HG03460 (cell line): ENCODE measurements around the gene ZNF358.

Experiments
- ATAC-seq: cut with Tn5 transposase; IDR thresholded peaks from one replicate; pipeline ENCODE4 v1.9.1; 2021; ENCODE audit not compliant: unreplicated experiment

ZNF358 gene

DNA sequence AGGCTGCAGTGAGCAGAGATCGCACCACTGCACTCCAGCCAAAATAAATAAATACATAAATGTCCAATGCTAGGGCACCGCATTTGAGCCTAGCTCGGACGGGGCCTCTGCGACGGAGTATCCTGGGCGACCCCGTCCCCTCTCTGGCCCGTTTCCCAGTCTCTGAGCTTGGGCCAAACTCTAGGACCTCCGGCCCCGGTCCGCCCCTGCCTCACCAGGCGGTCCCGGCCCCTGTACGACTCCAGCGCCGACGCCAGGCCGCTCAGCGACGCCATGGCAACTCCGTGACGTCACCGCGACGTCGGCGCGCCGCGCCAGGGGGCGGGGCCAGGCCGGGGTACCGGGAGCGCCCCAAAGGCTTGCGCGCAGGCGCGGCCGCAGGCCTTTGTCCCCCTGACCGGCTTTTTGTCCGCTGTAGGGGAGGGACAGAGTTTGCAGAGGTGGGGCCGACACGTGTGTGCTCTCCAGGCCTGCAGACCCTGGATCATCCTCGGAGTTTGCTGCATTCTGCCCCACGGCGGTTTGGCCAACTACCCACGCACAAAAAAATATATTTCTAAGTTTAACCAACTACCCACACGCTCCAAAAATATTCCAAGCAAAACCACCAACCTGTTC, 27.1 kb upstream of the ZNF358 start, which contains the start of gene PEX11G:
Gene PEX11G, minus strand, starts transcription at position 300 of the 618 bp plus-strand sequence. Its CDS starts 25 bp downstream, at position 275.
- ATAC-seq = peak; percentile 77

DNA sequence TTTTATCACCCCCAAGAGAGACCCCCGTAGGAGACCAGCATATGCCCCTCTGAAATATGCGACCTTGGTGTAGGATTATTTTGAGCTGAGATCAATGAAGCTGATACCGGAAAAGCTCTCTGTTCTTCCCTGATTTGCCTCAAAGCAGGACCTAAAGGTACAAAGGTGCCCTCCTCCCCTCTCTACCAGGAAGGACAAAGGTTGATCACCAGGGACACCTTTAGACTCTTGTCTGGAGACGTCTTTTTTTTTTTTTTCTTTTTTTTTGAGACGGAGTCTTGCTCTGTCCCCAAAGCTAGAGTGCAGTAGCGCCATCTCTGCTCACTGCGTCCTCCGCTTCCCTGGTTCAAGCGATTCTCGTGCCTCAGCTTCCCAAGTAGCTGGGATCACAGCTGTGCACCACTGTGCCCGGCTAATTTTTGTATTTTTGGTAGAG, 26.3 kb upstream of the ZNF358 start:
- ATAC-seq = no peak

DNA sequence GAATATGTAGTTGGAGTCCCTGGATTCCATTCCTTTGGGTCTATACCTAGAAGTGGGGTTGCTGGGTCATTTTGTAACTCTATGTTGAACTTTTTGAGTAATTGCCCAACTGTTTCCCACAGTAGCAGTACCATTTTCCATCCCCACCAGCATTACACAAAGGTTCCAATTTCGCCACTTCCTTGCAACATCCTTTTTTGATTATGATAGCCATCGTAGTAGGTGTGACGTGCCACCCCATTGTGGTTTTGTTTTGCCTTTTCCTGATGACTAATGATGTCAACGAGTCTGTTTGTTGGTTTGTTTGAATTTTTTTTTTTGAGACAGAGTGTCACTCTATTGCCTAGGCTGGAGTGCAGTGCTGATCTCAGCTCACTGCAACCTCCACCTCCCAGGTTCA, 23.8 kb upstream of the ZNF358 start:
- no peak for ATAC-seq

DNA sequence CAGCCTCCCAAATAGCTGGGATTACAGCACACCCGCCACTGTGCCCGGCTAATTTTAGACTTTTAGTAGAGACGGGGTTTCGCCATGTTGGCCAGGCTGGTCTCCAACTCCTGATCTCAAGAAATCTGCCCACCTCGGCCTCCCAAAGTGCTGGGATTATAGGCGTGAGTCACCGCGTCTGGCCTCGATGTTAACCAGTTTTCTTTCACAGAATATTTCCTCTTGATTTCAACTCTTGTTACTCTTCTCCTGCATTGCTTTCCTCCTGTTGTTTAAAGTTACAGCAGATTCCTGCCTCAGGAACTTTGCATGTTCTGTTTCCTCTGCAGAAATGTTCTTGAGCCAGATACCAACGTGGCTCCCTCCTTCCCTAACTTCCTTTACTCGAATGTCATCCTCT, 23.3 kb upstream of the ZNF358 start:
- no peak for ATAC-seq

DNA sequence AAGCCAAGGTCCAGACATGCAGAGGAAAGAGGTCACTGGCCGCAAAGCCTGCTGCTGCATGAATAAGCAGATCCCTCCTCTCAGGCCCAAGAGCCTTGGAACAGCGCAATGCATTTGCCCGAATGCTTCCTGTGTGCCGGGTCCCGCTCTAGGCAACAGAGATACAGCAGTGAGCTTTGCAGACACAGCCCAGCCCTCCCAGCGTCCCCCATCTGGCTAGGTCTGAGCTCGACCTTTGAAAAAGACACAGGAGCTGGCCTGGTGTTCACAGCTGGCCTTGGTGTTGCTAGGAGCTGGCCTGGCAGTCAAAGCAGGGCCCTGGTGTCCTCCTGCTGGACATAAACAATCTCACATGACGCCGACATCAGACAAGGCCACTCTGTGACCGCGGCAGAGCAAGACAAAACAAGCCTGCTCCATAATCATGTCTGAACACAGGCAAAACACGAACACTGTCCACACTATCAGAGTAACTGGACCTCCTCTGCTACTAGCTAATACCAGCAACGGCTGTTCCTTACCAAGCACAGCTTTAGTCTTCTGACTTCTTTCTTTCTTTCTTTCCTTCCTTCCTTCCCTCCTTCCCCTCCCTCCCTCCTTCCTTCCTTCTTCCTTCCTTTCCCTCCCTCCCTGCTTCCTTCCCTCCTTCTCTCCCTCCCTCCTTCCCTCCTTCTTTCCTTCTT, 21.3 kb upstream of the ZNF358 start:
- ATAC-seq = no peak

DNA sequence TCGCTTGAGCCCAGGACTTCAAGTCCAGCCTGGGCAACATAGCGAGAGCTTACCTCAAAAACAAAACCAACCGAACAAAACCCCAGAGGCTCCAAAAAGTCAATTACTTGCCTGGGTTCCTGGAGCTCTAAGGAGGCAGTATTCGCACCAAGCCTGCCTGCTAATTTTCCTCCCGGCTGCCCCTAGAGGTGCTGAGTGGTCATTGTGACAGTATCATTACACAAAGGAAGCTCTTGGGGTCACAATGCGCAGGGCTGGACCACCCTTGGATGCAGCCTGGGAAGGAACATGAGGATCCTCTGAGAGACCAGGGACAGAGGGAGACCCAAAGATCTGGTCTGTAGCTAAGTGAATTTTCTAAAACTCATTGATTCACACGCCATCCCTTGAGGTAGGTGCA, 18.6 kb upstream of the ZNF358 start:
- ATAC-seq = no peak

DNA sequence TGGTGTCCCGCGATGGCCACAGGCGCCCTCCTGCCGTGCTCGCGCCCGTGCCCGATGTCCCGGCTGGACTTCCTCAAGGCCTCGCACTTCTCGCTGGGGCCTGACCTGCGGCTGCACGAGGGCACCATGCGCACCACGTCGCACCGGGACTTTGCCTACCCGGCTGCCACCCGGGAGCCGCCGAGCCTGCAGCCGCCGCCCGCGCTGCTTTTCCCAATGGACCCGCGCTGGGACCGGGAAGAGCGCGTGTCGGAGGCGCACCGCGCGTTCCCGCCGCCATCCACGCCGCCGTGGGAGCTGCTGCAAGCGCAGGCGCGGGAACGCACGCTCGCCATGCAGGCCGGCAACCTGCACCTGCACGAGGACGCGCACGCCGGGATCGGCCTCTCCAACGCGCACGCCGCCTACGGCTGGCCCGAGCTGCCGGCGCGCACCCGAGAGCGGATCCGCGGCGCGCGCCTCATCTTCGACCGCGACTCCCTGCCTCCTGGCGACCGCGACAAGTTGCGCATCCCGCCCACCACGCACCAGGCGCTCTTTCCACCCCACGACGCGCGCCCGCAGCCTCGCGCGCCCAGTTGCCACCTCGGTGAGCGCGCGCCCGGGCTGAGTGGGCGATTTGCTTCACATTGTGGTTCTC, 15.0 kb upstream of the ZNF358 start:
- ATAC-seq = no peak

DNA sequence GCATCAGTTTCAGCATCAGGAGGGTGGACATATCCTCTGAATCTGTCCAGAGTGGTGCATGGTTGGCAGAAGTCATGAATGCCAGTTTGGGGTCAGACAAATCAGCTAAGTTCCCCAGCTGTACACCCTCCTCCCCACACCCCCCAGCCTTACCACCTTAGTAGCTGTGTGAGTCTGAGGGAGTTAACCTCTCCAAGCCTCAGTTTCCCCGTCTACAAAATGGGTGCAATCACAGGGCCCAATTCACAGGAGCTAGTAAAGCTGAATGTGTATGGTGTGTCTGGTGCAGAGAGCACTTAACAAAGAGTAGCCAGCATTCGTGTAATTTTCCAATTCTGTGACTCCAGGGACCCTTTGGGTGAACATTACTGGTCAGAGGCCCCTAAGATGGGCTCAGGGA, 13.4 kb upstream of the ZNF358 start:
- ATAC-seq = no peak

DNA sequence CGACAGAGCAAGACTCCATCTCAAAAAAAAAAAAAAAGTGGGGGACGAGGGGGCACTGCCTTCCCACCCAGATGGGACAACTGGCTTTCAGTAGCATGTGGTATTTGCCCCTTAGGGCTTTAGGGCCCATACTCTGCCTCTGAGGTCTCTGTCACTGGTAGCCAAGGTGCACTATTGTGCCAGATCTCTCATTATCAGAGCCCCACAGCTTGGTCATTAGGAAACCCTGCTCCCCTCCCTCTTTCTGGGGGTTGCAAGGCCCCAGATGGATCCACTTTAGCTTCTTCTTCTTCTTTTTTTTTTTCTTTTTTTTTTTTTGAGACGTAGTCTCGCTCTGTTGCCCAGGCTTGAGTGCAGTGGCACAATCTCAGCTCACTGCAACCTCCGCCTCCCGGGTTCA, 11.2 kb upstream of the ZNF358 start:
- ATAC-seq = no peak

DNA sequence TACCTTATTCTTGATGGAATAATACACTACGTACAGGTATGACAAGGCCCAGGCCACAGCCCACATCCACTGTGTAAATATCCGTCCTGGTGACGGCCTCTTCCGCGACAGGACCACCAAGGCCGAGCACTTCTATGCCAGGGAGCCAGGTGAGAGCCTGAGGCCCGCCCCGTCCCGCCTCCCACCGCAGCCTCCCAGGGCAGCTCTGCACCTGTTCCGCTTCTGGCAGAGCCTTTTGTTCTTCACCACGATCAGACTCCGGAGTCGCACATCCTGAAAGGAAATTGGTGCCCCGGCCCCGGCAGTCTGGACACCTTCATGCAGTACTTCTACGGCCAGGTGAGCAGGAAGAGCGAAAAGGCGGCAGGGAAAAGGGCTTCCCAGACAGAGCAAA, 10.6 kb upstream of the ZNF358 start:
- ATAC-seq = no peak

DNA sequence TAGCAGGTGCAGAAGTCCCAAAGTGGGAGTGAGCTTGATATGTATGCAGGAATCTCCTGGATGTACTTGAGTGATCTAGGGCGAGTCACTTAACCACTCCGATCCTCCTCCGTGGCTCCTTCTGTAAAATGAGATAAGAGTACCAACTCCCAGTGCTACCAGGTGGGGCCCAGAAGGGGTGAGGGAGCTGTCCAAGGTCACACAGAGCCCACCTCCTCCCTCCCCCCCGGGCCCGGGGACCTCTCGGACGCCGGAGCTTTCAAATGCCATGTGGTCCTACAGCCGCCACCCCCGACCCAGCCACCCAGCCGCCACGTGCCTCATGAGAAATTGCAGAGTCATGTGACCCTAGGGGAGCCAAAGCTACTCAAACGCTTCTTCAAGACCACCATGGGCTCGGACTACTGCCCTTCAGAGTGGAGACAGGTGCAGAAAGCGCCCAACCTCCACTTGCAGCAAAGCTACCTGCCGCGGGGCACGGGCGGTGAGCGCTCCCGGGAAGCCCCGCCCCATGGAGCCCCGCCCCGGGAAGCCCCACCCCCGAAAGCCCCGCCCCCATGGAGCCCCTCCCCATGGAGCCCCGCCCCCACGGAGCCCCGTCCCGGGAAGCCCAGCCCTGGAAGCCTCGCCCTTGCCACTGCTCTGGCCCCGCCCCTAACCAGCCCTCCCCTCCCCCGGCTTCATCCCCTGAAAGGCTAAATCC, 10.1 kb upstream of the ZNF358 start:
- no peak for ATAC-seq

DNA sequence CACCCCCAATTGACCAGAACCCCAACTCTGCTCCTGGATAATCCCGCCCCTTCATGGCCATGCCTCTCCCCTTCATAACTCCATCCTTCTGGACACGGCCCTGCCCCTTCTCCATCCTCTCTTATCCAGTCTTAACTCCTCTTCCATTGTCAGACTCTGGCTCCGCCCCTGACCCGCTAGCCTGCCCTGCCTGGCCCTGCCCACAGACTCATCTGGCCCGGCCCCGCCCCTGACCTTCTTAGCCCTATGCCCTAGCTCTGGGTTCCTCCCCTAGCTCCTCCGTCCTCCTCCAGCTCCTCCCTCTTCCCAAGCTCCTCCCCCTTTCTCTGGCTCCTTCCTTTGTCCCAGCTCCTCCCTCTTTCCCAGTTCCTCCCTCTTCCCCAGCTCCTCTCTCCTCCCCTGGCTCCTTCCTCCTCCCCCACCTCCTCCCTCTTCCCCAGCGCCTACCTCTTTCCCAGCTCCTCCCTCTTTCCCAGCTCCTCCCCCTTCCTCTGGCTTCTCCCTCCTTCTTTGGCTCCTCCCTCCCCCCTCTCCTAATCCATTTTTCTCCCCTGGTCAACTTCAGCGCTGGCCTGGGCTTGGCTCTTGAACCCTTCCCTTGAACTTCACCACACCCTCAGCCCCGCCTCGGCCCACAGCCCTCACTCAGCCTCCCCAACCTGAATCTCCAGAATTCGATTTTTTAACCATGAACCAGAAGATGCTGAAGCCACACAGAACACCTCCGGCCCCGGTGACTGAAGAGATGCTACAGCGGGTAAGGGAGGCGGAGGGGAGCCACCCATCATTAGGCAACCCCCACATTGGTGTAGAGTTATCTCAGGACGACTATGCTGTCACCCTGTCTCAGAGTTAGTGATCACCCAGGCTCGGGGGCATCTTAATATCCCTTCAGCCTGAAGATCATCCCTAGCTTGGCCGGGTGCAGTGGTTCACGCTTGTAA, 9.2 kb upstream of the ZNF358 start:
- no peak for ATAC-seq

DNA sequence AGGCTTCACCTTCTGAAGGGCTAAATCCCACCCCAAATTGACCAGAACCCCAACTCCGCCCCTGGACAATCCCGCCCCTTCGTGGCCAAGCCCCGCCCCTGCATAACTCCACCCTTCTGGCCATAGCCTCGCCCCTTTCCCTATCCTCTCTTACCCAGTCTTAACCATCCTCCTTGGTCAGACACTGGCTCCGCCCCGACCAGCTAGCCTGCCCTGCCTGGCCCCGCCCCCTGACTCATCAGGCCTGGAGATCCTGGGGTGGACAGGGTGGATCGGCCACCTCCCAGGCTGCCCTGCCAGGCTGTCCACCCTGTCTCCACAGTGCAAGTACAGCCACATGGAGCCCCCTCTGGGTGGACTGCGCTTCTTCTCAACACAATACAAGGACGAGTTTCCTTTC, 8.0 kb upstream of the ZNF358 start:
- ATAC-seq = no peak

DNA sequence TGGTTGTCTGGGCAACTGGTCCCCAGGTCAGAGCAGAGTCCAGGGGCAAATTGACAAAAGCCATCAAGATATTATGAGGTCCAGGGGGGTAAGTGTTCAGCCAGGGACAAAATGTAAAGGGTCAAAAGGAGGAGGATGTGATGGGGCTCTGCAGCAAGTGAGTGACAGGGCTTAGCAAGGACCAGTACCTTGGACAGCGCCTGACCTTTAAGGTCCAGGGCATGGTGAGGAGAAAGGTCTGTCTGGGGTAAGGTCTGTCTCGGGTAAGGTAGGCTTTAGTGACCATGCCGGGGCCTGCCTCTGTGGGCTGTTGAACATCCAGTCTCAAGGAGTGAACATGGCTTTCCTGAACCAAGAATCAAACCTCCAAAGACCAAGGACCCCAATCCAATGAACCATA, 6.3 kb upstream of the ZNF358 start:
- no peak for ATAC-seq

DNA sequence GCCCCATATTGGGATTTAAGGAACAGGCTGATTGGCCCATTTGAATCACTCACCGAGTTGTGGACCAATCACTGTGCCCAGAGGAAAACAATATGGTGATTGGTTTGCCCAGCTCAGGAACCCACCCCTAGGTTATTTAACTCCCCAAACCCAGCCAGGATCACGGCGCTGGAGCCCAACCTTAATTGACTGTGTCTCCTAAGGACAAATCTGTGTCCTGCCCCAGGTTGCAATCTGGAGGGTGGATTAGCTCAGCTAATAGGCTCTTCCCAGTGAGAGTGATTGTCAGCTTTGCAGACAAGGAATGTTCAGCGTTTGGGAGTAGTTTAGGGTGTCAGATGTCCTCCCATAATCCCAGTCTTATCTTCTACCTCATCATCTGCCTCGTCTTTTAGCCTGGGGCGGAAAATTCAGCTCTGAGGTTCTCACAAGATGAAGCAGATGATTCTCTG, 3.5 kb upstream of the ZNF358 start:
- ATAC-seq = no peak

DNA sequence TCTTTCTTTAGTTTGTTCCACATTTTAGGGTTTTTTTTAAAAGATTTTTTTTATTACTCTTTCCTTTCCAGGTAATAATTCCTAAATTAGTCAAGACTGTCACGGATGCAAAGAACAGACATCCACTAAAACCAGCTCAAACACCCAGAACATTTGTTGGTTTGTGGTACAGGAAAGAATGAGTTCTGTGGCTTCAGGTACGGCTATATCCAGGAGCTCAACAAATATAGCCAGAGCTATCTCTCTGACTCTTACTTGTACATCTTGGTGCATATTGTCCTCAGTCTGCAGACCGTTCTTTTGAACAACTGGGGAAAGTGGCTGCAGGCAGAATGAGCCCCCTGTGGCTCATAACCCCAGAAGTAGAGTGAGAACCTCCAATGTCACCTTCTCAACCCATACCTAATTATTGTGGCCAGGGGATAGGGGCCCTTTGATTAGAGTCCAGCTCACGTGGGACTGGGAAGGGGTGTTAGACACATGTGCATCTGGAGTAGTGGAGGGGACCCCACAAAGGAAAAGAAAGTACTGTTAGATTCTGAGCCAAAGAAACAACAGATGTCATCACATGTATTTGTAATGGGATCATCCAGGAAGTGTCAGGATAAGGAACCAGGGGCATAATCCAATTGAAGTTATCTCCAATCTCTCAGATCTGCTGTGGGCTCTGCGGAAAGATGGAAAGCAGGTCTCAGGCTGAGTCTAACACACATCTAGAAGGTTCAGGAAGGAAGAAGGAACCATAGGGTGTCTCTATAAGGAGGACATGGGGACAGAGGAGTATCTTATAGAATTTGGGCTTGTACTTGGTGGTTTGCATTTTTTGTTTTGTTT, 1.9 kb upstream of the ZNF358 start:
- no peak for ATAC-seq

DNA sequence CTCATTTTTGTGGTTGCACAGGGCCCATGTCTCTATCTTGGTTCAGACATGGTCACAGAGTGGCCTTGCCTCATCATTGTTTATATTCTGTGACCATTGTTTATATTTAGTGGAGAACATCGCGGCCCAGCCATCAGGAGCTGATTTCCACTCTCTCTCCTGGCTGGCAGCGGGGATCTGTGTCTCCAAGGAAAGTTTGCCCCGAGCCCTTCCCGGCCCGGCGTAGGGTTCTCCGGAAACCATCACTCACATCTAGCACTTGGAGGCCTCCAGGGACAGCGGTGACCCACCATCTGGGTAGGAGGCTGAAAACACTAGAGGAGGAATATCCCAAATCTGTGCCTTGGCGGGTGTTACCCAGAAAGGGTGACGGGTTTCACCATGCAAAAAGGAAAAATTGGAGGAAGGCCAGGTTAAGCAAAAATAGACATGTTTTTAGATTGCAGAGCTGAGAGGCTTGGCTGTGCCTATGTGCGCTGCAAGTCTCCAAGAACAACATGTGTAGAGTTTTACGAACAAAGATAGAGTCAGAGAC, 726 bp upstream of the ZNF358 start:
- ATAC-seq = no peak

DNA sequence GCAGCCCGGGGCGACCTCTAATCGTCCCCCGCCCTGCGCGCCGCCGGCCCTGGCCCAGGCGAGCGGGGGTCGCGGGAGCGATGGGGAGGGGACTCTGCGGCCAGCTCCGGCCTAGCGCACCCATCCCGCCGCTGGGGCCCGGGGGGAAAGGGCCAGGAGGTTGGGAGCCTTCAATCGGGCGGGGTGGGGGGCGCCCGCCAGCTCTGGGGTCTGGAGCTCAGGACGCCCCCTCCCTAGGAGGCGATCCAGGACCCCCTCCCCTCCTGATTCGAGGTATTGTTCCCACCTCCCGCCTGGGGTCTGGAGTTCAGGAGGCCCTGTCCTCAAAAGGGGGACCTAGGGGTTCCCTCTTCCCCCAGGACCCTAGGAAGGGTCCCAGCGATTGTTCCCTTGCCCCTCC, 430 bp downstream of the ZNF358 start:
- no peak for ATAC-seq

DNA sequence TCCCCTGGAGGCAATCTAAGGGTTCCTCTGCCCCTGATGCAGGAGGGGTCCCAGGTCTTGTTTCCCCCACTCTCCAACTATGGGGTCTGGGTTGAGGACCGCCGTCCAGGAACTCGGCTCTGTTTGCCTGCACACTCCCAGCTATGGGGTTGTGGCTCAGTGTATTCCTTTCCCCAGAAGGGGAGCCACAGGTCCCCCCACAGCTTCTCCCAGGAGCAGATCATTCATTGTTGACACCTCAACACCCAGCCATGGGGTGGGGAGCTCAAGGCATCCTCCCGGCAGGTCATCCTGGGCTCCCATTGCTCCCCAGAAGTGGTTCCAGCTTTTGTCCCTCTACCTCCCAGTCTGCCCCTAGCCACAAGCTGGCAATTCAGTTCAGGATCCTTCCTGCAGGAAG, 975 bp downstream of the ZNF358 start:
- no peak for ATAC-seq
